Fibroblast of skin of scalp (primary cell): Measurements from ENCODE around the gene PHF3.
A peak's percentile ranks its signal among the peaks of the same experiment; 100 is the strongest.

ENCODE experiments used
- DNase-seq: peaks from one replicate; pipeline ENCODE4 v3.0.0-alpha.2; 2013

PHF3 gene

GRCh38 chr6:63644668-63645326 is 9.2 kb downstream of the PHF3 start:
- peak; percentile 21 for DNase-seq

GRCh38 chr6:63649269-63649668 is 13.7 kb downstream of the PHF3 start:
- DNase-seq, result peak; percentile 31

DNA sequence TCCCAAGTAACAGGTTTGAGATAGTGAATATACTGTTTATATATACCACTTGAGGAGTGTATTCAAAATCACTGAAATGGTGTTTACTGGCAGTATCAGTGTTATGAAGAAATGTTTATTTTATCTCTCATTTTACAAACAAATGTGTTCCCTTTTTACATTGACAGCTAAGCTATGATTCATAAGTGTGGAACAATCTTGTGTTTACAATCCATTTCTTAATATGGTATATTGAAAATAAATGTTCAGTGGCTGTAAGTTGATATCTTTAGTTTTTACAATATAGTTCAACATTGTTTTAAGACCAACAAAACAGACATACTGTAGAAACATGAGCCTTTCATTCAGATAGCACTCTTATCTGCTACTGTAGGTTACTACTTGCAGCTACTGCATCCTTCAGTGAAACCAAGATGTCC is 14.3 kb downstream of the PHF3 start:
- DNase-seq, result no peak

DNA sequence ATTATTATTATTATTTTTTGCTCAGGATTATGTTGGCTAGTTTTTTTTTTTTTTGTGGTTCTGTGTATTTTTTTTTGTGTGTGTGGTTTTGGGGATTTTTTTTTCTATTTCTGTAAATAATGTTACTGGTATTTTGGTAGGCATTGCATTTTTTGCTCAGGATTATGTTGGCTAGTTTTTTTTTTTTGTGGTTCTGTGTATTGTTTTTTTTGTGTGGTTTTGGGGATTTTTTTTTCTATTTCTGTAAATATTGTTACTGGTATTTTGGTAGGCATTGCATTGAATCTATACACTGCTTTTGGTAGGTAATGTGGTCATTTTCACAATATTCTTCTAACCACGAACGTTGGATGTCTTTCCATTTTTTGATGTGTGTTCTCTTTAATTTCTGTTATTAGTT is 17.4 kb downstream of the PHF3 start:
- DNase-seq, result no peak

DNA sequence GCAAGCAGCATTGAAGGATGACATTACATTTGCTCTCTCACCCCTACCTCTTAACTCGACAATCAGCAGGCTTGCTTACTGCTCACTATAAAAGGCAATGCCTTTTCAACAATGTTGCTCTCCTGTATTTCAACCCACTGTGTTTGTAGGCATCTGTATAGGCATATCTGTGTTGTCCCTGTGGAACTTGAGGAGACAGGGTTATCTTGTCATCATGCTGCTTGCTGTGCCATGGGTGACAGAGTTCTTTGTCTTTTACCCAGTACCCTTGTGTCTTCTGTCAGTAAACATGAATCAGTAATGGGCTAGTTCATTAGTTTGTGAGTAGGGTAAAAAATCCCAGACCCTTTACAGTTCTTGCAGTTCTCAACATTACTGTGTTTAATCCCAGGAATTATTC is 25.2 kb downstream of the PHF3 start:
- DNase-seq, result no peak

GRCh38 chr6:63661769-63662168 is 26.2 kb downstream of the PHF3 start:
- DNase-seq, result no peak

- DNase-seq, result peak; percentile 63
Observed at GRCh38 chr6:63663147-63663955, 27.7 kb downstream of the PHF3 start.

- DNase-seq, result no peak
Observed at GRCh38 chr6:63663956-63664281, 28.3 kb downstream of the PHF3 start.

- no peak for DNase-seq
Observed at GRCh38 chr6:63671098-63671754, 35.6 kb downstream of the PHF3 start.

DNA sequence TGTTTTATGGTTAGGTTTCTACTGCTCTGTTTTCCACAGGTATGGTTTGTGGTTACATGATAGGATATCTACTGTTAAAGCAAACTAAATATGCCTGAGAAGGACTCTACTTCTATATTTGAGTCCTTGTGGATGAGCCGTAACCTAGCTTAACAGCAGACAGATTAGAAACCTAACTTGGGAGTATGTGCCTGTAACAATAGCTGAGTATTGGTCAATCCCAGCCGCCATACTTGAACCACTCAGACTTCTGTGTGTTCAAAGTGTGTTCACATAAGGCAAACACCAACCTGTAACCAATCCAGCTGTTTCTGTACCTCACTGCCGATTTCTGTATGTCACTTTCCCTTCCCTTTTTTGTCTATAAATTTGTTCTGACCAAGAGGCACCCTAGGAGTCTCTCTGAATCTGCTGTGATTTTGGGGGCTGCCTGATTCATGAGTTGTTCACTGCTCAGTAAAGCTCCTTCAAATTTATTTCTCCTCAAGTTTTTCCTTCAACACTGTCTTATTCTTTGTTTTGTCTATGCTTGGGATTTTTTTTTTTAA is 37.1 kb downstream of the PHF3 start:
- no peak for DNase-seq

DNA sequence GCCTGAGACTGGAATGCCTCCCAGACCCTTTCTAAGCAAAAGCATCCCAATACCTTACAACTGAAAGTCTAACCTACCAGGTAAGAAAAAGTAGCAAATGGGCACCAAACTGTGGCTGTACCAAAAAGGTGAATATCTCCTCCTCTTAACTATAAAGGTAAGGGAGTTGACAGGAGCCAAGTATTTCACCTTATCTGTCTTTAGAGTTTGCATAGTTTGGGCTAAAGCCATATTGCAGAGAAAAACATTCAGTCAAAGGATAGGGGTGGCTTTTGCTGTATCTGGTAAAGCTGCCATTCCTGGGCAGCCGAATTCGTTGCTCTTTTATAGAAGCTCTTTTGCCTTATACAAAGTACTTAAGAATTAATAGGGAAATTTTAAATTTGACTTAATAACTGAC is 38.1 kb downstream of the PHF3 start:
- no peak for DNase-seq

DNA sequence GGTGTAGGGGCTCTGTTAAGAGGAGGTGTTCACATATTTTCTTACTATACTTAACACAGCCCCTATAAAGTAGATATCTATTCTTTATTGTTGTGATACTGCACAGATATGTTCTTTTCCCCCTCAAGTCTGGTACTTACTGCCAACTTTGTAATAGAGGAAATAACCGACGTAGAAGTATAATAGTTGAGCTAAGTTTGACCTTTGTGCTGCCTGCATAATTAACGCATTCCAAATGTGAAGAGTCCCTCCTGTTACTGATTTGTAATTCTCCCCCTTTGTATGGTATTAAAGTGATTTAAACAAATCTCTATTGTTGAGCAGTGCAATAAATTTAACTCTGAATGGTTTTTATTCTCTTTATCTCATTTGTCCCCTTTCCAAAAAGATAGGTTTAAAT is 39.0 kb downstream of the PHF3 start:
- no peak for DNase-seq

GRCh38 chr6:63675138-63675537 is 39.5 kb downstream of the PHF3 start:
- no peak for DNase-seq

DNA sequence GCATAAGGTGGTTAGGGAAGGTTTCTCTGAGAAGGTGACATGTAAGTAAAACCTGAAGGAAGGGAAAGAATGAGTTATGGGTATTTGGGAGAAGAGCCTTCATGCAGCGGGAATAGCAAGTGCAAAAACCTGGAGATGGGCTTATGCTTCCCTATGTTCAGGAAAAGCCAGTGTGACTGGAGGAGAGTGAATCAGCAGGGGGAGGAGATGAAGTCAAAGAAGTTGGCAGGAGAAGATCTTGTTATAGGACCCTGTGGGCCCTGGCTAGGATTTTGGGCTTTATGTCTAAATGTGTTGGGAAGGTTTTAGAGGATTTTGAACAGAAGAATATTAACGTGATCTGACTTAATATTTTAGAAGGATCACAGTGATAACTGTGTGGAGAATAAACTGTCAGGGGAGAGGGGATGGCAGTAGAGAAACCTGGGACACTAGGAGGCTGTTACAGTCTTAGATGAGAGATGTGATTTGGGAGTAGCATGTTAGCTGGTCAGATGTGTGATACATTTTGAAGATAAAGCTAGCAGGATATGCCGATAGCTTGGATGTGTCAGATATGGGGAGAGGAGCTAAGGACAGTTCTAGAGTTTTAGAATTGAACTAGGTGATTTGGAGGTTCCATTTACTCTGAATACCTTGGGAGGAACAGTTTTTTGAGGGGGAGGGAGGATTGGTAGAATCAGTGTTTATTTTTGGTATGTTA is 41.0 kb downstream of the PHF3 start:
- DNase-seq, result no peak

GRCh38 chr6:63677282-63677681 is 41.7 kb downstream of the PHF3 start:
- no peak for DNase-seq

DNA sequence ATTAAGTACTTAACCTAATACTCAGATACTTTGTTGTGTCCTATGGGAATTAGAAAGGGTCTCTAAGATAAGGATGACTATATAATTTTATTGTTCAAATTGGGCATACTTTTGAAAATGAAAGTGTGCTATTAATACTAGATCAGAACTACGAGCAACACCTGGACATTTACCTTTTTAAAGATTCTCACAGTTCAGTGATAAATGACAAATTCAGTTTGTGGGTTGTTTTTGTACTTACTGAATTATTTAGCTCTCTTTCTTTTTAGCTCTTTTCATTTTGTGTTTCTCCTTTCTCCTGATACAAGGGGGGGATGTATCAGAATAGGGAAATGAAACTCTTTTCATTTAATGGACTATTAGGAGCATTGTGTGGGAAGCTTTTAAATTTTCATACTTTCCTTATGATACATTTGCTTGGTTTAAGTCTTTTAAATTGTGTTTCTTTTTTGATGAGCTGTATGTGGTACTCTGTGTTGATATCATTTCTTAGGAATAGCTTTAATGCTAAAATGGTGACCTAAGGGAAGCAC is 47.5 kb downstream of the PHF3 start:
- no peak for DNase-seq

DNA sequence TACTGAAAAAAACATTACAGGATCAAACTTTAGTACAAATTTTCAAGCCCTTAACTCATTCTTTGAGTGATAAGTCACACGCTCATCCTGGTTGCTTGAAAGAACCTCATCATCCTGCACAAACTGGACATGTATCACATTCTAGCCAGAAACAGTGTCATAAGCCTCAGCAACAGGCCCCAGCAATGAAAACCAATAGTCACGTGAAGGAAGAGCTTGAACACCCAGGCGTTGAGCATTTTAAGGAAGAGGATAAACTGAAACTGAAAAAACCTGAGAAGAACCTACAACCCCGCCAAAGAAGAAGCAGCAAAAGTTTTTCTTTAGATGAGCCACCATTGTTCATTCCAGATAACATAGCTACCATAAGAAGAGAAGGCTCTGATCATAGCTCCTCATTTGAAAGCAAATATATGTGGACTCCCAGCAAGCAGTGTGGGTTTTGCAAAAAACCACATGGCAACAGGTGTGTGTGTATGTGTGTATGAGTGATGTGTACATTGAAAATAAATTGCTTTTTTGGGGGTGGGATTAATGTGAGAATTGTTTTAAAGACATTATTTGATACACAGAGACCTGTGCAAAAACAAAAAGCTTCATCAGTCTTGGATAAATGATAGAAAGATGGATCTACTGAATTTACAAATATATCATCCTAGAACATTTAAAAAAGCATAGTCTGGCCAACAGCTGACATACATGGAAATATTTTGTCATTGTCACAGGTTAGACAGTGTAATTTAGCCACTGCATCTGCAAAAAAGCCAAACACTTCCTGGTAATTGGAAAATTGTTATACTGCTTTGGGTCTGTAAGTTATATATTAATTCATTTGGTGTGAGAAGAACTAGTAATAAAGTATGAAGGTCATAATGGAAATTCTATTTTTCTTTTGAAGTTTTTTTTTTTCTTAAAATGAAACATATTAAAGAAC is 50.1 kb downstream of the PHF3 start:
- no peak for DNase-seq

- DNase-seq, result no peak
Observed at GRCh38 chr6:63689421-63689820, 53.8 kb downstream of the PHF3 start.

- no peak for DNase-seq
Observed at GRCh38 chr6:63690221-63690620, 54.6 kb downstream of the PHF3 start.

- no peak for DNase-seq
Observed at GRCh38 chr6:63705707-63706106, 70.1 kb downstream of the PHF3 start.

- DNase-seq, result no peak
Observed at GRCh38 chr6:63706630-63707029, 71.0 kb downstream of the PHF3 start.

DNA sequence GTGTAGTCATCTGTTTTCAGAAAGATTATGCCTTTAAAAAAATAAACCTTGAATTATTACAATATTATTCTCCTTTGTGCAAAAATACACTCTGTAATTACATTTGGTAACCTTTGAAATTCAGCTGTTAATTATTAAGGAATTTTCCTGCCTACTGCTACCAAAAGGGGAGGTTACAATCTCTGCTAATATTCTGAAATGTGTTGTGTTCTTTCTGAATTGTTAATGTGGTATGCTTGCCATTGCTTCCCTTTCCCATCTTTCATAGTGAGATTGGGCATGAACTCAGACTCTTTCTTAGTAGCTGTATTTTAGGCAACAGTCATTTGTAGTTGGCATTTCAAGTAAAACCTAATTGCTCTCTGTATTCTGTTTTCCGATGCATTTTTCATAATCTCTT is 73.0 kb downstream of the PHF3 start:
- DNase-seq, result no peak
